GM18870 (cell line): ENCODE results near the gene PM20D1.

Experiments
- ATAC-seq: cut with Tn5 transposase; IDR thresholded peaks from one replicate; pipeline ENCODE4 v1.9.1; 2021; ENCODE audit warnings: moderate library complexity; ENCODE audit not compliant: unreplicated experiment

The PM20D1 gene

DNA sequence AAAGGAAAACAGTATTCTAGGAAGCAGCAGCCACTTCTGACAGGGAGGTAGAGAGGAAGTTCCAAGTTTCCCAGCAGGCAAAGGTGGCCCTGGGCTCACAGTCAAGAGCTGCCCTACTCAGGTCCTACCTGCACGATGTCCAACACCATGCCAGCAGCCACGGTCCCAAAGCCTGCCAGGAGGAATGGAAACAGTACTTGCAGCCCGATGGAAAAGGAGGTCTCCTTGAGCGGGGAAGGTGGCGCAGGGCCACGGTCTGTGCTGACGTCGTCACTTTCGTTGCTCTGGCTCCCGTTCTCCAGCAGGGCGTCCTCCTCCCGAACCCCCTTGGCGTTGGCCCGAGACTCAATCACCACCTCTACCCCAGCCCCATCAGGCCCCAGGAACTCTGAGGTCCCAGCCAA, 40.0 kb downstream of the PM20D1 start:
- no peak for ATAC-seq

DNA sequence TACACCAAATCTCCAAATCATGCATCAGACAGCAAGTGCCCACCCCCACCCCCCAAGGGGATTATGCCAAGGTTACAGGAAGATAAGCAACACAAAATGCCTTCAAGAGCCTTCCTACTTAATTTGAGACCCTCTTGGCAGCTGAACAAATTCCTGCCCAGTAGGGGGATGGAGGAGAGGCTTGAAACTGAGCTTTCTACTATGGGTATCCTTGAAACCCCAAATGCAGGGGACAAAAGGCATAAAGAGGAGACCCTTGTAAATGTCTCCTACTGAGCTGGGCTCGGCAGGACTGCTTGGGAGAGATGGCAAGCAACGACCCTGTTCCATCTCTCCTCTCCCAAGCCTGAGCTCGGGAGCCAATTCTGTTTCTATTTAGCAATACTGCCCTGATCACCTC, 40.5 kb downstream of the PM20D1 start:
- ATAC-seq: no peak

DNA sequence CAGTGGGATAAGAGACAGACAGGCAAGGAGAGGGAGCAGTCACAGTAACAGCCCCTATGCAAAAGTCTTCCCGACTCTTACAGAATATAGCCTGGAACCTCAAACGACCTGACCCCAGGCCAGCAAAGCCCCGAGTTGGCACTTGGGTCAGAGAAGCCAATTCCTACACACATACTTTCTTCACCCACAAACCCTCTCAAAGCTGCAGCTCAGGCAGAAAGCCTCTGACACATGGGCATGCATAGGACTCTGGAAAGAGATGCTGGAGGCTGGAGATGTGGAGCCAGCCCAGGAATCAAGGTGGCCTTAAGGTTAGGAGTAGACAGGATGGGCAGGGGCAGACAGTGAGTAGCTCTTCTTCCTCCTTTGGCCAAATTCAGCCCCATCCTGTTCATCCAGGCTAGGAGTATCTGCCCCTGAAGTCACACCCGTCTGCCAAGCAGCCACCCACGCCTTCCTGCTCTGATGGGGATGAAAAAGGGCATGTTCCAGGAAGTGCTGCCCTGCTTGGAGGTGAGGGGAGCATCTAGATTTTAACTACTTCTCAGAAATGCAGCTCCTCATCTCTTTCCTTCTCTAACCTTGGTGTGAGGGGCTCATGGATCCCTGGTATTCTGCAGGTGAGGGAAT, 44.7 kb downstream of the PM20D1 start:
- ATAC-seq: no peak

DNA sequence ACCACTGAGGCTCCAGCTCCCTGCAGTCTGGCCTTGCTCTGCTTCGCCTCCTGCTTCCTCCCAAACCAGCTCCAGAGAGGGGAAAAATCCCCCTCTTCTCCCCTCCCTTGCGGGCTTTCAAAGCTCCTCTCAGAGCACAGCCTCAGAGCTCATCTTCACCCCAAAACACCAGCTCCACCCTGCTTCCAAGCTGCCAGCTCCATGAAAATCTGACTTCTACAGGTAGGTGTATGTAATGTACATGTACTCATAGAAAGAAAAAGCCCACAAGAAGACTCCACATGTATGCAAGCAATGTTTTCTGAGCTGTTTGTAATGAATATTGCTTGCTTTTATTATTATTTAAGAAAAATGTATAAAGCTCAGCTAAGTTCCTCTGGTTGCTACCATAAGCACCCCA, 45.3 kb downstream of the PM20D1 start:
- ATAC-seq: no peak

DNA sequence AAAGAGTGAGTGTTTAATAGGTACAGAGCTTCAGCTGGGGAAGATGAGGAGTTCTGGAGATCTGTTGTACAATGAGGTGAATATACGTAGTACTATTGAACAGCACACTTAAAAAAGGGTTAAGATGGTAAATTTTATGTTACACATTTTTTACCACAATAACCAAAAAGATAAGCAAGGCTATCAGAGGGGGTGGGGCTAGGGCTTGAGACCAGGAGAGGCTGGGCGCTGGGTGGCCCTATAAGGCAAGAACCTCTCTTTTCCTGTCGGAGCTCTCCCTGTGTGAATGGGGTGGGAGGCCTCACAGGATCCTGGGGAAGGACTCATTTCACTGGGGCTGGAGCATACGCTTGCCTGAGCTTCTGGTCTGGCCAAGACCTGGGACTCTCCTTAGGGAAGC, 45.9 kb downstream of the PM20D1 start:
- ATAC-seq: no peak

DNA sequence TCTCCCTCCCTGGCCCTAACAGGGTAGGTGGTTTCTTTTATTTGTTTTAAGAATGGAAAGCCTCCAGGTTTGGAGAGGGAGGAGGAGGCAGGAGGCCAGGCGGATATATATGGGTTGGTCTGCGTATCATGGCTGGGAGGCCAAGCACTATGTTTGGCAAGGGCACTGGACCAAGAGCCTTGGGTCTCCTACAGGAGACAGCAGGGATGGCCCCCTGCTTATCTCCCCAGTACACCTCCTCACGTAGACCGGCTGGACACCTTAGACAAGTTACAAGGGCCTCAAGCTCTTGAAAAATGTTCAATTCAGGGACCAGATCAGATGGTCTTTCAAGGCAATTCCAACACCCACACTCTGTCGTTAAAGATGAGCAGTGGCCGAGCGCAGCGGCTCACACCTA, 47.9 kb downstream of the PM20D1 start:
- no peak for ATAC-seq

DNA sequence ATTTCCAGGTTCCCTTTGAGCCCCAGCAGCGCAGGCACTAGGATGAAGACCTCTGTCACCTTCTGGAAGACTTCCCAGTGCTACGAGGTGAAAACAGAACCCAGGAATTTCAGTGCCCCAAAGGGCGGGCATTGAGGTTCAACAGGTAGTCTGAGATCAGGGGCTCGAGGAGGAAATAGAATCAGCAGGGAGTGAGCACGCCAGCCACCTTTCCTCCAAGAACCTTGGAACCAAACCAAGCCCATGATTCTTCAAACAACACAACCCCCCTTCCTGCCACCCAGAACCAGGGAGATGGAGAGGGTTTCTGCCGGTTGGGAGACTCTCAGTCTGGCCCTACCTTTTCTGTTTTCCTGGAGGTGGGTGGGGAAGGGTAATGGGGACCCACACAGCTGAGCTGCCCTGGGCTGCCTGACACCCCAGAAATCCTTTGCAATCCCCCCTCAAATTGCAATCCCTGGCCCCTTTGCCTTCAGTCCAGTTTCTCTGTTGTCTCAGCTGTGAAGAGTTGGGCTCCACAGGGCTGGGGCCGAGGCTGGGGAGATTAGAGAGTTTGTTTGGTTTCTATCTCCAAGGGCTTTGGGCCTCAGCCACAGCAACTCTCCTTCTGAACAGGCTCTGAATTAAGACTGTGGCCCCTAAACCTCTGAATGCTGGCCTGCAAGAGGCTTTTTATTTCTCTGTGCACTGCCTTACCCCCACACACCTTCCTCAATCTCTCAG, 48.8 kb downstream of the PM20D1 start:
- ATAC-seq: no peak

DNA sequence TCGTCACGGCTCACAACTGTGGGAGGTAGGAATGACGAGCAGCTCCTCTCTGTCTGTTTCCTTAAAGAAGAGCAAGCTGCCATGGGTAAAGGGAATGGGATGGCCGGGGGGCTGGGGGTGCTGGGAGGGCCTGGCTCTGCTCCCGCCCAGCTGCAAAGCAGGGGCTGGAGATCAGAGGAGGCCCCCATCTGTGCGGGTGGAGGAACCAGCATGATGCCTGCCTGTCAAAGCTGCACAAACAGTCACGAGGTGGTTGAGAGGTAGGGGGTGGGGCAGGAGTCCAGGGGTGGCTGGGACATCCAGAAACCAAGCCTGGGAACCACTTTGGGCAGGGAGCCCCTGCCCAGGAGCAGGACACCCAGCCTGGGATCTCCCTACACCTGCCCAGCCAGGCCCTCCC, 49.5 kb downstream of the PM20D1 start:
- no peak for ATAC-seq

DNA sequence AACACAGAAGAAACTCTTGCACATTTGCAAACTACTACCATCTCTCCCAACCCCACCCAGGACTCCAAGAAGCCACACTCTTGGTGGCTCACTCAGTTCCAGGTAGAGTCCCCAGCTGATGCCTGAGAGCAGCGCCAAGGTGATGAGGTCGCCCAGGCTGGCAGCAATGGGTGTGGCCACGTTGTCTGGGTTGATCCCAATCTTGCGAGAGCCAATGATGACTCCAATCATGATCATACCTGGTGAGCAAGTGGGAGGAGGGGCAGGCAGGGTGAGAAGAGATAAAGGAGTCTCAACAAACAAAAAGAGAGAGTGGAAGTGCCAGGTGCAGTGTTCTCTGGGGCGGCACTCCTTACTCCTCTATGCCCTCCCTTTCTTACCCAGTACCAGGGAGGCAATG, 51.4 kb downstream of the PM20D1 start:
- ATAC-seq: no peak

DNA sequence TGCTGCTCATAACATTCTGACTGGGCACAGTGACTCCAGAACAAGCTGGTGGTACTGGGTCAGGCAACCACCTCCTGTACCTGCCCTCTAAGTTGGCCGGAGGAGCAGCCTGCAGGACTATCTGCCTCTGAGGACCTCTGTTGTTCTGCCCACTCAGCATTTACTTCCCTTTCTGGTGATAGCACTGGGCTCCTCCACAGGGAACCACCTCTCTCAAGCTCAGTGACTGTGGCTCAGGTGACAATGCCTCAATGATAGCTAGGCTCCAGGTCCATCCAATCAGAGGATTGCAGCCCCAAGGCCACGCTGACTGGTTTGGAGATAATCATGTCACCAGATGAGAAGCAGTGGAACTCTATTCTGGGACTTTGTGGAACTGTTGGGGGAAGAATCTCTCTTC, 52.8 kb downstream of the PM20D1 start:
- no peak for ATAC-seq

DNA sequence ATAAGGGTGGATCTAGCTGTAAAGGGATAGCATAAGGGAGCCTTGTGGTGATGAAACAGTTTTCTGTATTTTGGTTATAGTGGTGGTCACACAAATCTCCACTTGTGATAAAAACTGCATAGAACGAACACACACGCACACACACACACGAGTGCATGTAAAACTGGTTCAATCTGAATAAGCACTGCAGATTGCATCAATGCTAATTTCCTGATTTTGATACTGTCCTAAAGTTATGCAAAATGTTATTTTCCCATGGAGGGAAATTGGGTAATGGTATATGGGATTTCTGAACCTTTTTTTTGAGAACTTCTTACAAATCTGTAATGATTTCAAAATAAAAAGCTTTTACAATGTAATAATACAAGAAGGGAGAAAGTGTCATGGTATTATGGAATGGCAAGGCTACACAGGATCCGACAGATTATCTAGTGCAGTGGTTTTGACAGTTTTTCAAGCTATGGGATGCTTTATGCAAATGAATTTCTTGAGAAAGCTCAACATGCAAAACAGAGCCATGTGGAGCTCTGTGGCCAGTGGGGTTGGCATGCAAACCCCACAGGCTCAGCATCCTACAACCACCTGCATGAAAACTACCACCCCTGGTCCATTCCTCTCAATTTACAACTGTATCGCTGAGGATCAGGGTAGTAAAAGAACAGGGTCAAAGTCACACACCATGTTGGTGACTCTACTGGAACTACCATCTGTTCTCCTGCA, 55.8 kb downstream of the PM20D1 start:
- ATAC-seq: no peak

DNA sequence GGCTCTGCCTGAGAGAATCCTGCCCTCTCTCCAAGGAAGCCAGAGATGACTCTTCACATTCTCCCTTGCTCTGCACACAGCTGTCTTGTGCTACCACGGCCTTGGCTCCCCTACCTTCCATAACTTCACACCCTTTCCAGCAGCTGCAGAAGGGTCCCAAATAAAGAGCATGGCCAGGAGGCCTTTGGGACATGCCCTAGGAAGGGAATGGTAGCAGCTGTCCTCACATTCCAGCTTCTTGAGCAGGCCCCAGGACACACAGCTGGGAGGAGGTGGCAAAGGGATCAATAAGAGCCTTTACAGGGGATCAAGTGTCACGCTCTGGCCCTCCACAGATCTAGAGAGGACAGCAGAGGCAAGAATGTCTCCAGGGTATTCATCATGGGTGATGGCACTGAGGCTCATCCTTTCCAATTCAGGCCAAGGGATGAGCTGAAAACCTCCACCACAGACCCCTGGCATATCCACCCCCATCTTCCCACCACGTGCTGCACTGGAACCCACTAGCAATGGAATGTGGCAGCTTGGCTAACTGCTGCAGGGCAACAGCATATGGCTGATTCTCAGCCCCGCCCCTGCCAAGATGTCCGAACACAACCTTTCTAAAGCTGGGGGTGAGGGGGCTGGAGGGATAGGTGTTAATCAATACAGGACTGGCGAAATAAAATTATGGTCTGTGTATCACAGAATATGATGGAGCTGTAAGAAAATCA, 56.8 kb downstream of the PM20D1 start:
- no peak for ATAC-seq

DNA sequence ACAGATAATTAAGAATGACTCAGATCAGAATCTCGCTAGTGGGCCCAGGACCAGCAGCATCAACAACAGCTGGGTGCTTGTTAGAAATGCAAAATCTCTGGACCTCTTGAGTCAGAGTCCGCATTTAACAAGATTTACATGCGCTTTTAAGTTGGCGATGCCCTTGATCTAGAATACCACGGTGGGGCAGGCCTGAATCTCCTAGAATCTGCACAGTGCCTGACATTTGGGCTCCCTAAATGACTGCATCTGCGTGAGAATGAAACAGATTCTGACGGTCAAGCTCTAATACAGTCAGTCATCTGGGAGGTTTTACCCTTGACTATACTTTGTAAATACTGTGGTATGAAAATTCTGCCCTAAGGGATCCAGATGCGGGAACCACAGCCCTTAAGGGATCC, 57.5 kb downstream of the PM20D1 start:
- ATAC-seq: no peak

DNA sequence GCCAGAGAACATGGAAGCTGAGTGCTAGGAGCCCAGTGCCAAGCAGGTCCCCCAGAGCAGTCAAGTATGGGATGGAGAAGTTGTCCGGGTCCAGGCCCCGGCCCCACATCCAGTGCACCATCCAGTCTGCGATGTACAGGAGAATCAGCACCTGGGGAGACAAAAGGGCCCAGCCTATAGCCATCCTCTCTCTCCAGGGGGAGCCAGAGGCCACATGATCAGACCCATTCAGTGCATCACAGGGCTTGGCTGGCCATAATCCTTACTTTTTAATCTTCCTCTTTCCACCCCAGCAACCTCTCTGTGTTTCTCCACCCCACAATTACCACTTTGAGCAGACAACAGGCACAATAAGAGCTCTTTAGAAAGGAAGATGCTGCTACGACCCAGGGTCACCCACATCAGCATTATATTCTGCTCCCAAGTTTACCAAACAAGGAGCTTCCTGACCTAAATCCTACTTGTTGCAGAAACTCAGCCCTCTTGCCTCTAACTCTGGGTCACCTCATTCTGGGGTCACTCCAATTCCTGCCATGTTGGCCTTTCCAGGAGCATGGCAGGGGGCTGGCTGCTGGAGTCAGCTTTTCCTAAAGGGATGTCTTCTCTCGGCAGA, 58.3 kb downstream of the PM20D1 start:
- ATAC-seq: no peak

DNA sequence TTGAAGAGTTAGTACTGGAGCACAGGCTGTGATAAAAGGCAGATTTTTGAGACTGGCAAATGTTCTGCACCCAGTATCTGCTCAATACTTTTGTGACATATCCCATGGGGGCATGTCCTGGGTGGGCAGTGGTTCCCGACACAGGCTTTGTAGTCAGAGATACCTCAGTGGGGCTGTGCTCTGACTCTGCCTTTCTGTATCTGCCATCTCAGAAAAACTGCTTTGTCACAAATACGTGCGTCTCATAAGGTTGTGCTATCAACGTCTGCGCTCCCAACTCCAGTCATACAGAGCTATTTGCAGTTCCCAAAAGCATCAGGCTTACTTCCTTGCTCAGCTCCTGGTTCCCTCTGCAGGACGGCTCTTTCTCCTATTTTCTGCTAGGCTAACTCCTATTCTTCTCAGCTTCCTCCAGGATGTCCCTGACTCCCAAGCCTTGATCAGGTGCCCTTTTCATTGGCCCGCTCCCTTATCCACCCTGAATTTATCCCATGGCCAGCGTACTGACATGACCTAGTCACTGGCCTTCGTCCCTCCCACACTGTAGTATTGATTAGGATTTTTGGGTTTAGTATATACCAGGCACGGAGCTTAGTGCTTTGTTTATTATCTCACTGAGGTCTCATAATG, 62.5 kb downstream of the PM20D1 start:
- no peak for ATAC-seq

DNA sequence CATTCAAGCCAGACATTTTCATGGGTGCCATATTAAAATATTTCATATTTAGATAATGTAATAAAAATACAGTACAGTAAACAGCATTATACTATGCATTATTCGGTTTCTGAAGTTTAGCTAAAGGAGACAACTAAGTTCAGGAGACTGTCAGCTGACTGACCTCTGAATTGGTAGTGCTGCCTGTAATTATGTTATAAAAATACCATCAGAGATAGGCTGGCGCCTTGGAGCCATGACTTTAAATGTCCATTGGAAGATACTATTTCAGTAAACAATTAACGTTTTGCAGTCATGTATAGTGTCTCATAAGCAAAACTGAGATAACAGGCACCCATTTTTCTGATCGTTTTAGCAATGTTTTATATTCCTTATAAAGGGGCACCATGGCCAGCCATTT, 63.3 kb downstream of the PM20D1 start:
- no peak for ATAC-seq

DNA sequence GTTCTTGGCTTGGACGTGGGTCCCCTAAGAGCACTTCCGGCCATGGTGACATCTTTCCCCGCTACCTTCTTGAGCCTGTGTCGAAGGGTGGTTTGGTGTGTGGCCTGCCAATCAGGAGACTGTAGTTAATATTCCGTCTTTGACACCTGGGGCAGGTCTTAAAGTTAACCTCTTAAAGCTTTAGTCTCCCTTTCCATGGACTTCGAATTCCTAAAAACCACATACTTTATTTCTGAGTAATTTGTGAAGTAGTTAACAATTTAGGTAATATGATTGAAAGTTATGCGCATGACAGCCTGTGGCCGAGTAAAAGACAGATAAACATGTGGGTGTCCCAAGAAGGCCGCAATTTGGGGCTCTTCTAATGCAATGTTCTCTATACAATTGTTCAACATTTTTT, 64.5 kb downstream of the PM20D1 start:
- ATAC-seq: no peak

DNA sequence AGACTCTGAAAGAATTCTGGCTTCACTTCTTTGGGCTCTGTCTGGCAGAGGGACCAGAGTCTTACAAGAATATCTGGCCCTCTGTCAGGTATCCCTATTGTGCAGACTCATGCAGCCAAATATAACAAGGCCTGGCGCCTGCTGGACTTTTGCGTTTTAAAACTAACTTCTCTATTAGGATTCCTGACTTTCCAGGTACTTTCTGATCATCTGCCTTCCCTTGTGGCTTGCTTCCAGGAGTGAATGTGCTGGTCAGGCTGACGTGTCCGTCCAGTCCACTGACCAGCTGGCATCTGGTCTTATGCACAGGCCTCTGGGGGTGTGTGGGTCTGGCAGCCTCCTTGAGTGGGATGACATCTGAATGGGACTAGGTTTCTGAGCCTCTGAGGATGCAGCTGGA, 66.0 kb downstream of the PM20D1 start:
- no peak for ATAC-seq

DNA sequence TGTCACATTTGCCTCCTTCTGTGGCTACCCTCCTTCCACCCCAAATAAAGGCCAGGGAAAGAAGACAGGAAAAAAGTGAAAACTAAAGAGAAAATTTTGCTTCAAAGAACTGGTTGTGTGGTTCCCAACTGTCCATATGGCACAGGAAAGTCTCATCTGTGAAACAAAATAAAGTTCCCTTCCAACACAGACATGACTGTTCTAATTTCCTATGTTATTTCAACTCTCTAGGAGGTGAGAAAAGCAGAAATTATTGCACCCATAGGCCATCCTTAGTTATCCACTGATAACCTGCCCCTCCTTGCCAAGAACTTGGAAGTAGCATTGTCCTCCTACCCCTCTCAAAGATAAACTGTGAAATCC, 66.5 kb downstream of the PM20D1 start:
- ATAC-seq: no peak

DNA sequence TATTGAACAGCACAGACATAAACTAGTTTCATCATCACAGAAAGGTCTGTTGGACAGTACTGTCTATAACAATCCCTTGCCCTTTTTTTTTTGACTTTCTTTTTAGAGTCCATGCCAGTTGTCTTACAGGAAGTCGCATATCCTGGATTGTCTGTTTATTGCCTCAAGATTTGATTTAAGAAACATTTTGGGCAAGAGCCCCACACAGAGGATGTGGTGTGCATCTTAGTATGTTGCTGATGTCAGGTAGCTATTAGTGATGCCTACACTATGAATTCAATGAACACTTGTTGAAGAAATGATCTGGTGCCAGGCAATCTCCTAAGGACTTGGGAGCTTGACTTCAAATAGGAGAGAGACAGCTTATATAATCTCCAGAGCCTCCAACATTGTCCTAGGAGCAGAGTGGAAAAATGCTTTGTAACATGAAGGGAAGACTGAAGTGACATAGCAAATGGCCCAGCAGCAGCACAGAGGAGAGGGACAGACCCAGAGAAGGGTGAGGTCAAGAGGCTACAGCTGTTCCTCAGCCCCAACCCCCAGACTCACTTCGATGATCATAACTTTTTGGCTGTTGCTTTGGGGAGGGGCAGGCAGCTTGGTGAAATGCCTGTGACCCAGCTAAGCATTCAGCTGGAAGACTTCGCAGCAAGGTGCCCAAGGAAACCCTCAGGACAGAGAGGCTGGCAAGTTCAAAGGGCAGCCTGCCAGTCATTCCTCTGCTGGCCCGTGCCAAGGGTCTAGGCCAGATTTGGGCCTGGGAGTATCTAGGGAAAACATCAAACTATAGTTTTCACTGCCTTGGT, 67.1 kb downstream of the PM20D1 start:
- ATAC-seq: no peak
